Stimulated activated CD4-positive, alpha-beta T cell treated with anti-CD3 and anti-CD28 coated beads, Interleukin-1b, Interleukin-23, amount 100 ng/mL, for 48 hours (primary cell): ENCODE measurements around the gene KRTAP9-8.
"Not testable (repeated sequence)": the region's sequence is repeated elsewhere in the genome, so short reads cannot be mapped to it uniquely, and the experiment has no call there.

Experiments
- DNase-seq: peaks from one replicate; pipeline ENCODE4 v3.0.0-alpha.2; 2020

Gene KRTAP9-8

DNA sequence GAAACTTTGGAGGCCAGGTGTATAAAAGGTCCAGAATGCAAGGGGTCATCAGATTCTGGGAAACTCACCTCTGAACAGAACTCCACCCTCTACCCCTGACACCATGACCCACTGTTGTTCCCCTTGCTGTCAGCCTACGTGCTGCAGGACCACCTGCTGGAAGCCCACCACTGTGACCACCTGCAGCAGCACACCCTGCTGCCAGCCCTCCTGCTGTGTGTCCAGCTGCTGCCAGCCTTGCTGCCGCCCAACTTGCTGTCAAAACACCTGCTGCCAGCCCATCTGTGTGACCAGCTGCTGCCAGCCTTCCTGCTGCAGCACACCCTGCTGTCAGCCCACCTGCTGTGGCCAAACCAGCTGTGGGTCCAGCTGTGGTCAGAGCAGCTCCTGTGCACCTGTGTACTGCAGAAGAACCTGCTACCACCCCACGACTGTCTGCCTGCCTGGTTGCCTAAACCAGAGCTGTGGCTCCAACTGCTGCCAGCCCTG lies at the start of gene KRTAP9-8:
Gene KRTAP9-8 (plus strand): TSS at position 51 of the 489 bp plus-strand sequence. CDS start 53 bp downstream, at position 104.
- not testable (repeated sequence) for DNase-seq

GRCh38 chr17:41189837-41190318 lies 47.9 kb upstream of the KRTAP9-8 start, which contains the start of gene KRTAP9-1:
Gene KRTAP9-1, plus strand, starts transcription at chr17:41189887. Its CDS starts 0 bp downstream, at chr17:41189887.
- not testable (repeated sequence) for DNase-seq

DNA sequence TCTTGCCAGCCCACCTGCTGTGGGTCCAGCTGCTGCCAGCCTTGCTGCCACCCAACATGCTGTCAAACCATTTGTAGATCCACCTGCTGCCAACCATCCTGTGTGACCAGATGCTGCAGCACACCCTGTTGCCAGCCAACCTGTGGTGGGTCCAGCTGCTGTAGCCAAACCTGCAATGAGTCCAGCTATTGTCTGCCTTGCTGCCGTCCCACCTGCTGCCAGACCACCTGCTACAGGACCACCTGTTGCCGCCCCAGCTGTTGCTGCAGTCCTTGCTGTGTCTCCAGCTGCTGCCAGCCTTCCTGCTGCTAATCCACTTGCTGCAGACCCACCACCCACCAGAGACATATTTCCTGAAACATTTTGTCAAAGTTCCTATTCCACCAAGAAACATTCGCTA lies 47.5 kb upstream of the KRTAP9-8 start:
- DNase-seq: no peak

GRCh38 chr17:41196068-41196467 lies 41.7 kb upstream of the KRTAP9-8 start:
- DNase-seq: no peak

DNA sequence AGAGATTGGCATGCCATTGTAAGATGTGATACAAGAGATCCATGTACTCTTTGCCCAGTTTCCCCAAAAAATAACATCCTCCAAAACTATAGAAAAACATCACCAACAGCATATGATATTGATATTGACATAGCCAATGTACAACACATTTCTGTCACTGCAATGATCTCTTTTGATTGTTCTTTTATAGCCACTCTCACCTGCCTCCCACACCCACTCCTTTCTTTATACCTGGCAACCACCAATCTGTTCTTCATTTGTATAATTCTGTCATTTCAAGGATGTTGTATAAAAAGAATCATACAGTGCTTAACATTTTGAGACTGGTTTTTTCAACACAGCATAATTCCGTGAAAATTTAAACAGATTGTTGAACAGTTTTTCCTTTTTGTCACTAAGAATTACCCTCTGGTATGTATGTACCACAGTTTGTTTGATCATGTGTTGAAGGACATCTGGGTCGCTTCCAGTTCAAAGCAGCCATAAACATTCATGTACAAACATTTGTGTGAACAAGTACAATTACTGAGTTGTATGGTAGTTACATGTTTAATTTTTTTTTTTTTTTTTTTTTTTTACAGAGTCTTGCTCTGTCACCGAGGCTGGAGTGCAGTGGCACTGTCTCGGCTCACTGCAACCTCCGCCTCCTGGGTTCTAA lies 38.2 kb upstream of the KRTAP9-8 start:
- DNase-seq: no peak

- no peak for DNase-seq
These were observed 25.8 kb upstream of the KRTAP9-8 start for GRCh38 chr17:41211845-41212466.

- DNase-seq: no peak
These were observed 25.2 kb upstream of the KRTAP9-8 start for GRCh38 chr17:41212524-41213169.

DNA sequence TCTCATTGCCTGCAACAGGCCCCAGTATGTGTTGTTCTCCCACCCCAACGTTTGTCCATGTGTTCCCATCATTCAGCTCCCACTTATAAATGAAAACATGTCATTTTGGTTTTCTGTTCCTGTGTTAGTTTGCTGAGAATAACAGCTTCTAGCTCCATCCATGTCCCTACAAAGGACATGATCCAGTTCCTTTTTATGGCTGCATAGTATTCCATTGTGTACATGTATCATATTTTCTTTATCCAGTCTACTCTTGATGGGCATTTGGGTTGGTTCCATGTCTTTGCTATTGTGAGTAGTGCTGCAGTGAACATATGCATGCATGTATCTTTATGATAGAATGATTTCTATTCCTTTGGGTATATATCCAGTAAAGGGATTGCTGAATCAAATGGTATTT lies 22.1 kb upstream of the KRTAP9-8 start:
- DNase-seq: no peak

DNA sequence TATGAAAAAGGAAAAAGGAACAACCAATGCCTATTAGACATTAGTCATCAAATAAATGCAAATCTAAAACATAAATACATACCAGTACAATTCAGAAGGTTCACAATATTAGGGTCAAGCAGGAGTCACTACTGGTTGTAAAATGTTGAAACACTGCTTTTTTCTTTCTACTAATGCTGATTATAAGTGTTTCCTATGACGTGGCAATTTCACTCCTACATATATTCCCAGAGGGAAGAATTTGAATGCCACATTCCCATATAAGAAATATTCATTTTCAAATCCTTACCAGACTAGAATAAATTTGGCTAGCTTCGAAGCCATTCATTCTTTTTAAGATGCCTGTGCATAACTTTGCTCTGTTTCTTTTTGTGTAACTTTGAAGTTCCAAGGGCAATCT lies 14.0 kb upstream of the KRTAP9-8 start:
- no peak for DNase-seq

DNA sequence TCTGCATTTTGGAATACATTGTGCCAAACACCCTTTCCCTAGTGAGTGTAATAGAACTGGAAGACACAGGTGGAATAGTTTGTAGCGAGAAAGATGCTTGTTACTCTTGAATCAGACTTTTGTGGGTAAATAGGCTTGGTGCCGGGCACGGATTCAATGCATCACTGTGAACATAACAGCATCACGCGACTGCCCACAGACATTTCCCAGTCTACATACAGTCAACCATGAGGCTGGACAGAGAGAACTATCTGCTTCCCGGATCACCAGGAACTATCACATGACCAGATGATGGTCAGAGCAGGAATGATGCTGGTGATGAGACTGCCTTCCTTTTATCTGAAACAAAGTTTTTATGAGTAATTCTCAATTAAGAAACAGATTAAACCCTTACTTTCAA lies 11.7 kb upstream of the KRTAP9-8 start:
- no peak for DNase-seq

DNA sequence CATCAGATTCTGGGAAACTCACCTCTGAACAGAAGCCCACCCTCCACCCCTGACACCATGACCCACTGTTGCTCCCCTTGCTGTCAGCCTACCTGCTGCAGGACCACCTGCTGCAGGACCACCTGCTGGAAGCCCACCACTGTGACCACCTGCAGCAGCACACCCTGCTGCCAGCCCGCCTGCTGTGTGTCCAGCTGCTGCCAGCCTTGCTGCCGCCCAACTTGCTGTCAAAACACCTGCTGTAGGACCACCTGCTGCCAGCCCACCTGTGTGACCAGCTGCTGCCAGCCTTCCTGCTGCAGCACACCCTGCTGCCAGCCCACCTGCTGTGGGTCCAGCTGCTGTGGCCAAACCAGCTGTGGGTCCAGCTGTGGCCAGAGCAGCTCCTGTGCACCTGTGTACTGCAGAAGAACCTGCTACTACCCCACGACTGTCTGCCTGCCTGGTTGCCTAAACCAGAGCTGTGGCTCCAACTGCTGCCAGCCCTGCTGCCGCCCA lies 11.2 kb upstream of the KRTAP9-8 start, which contains the start of gene KRTAP9-2:
Gene KRTAP9-2 (plus strand): TSS at position 51 of the 498 bp plus-strand sequence. CDS start 7 bp downstream, at position 58.
- DNase-seq: not testable (repeated sequence)

GRCh38 chr17:41230094-41230493 lies 7.7 kb upstream of the KRTAP9-8 start:
- no peak for DNase-seq

DNA sequence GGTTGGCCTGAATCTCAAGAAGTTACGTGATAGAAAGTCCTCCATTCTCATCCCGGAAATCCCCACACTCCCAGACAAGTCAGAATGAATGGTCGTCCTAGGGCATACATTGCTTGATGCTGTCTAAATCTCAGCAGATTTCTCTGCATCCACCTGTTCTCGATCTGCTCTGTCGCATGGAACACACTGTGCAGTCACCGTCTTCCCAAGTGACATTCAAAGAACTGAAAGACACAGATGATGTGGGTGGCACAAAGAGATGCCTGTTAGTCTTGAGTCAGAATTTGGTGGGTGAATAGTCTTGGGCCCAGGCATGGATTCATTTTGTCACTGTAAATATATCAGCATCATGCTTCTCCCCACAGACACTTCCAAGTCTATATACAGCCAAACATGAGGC lies 6.1 kb upstream of the KRTAP9-8 start:
- DNase-seq: no peak

GRCh38 chr17:41232399-41233105 lies 5.2 kb upstream of the KRTAP9-8 start, which contains the start of gene KRTAP9-3:
Gene KRTAP9-3, plus strand, starts transcription at chr17:41232449. Its CDS starts 53 bp downstream, at chr17:41232502.
- DNase-seq: not testable (repeated sequence)

DNA sequence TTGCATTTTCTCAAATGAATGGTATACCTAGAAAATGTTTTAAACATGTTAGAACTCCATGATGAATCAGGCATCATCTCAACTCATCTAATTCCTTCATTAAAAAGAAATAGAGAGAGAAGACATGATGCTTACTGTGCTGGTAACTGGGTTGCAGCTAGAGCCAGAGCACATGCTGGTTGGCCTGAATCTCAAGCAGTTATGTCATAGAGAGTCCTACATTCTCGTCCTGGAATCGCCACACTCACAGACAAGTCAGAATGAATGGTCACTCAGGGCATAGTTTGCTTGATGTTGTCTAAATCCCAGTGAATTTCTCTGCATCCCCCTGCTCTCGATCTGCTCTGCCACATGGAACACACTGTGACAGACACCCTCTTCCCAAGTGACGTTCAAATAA lies 683 bp upstream of the KRTAP9-8 start:
- DNase-seq: not testable (repeated sequence)

DNA sequence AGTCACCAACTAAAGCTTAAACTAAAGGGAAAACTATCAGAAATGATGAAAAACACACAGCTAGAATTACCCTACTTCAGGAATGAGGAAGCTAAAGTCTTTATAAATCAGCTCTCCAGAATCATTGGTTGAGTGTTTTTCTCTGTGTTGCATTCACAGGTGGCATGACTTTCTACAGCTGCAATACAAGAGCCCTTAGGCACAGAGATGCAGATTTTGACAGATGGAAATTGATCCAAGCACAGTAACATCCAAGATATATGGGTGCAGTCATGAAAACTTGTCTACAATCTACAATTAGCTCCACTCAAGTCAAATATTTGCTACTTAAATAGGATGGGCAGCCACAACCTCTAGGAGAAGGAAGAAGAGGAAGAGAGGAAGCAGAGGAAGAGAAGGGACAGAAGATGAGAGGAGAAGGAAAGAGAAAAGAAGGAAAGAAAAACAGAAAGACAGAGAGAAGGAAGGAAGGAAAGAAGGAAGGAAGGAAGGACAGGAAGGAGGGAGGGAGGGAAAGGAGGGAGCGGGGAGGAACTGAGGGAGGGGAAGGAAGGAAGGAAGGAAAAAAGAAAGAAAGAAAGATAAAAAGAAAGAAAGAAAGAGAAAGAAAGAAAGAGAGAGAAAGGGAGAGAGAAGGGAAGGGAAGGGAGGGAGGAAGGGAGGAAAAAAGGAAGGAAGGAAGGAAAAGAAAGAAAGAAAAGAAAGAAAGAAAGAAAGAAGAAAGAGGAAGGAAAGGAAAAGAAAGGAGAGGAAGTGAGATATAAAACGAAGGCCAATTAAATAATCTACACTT lies 9.4 kb downstream of the KRTAP9-8 start:
- DNase-seq: not testable (repeated sequence)

DNA sequence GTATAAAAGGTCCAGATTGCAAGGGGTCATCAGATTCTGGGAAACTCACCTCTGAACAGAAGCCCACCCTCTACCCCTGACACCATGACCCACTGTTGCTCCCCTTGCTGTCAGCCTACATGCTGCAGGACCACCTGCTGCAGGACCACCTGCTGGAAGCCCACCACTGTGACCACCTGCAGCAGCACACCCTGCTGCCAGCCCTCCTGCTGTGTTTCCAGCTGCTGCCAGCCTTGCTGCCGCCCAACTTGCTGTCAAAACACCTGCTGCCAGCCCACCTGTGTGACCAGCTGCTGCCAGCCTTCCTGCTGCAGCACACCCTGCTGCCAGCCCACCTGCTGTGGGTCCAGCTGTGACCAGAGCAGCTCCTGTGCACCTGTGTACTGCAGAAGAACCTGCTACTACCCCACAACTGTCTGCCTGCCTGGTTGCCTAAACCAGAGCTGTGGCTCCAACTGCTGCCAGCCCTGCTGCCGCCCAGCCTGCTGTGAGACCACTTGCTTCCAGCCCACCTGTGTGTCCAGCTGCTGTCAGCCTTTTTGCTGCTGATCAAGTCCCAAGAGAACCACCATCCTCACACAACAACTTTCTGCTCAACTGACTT lies 11.9 kb downstream of the KRTAP9-8 start, which contains the start of gene KRTAP9-4:
Gene KRTAP9-4 (plus strand): TSS at position 51 of the 604 bp plus-strand sequence. CDS start 34 bp downstream, at position 85.
- DNase-seq: not testable (repeated sequence)

DNA sequence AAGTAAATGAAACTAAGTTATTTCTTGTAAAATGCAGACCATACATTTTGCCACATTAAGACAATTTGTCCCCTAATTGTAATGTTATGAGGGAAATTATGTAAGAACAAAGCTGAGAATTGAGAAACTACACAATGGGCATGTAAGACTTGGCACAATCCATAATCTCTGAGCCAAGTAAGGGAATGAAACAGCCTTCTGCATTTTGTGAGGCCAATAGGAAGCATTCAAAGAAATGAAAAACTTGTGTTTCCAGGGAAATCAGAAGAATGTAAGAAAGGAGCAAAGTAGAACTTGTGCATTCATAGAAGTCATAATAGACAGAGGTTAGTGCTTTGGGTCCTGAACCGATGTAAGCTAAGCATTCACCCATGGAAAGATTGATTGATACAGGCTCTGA lies 13.5 kb downstream of the KRTAP9-8 start:
- DNase-seq: no peak

- no peak for DNase-seq
These were observed 17.1 kb downstream of the KRTAP9-8 start for GRCh38 chr17:41254861-41255260.

DNA sequence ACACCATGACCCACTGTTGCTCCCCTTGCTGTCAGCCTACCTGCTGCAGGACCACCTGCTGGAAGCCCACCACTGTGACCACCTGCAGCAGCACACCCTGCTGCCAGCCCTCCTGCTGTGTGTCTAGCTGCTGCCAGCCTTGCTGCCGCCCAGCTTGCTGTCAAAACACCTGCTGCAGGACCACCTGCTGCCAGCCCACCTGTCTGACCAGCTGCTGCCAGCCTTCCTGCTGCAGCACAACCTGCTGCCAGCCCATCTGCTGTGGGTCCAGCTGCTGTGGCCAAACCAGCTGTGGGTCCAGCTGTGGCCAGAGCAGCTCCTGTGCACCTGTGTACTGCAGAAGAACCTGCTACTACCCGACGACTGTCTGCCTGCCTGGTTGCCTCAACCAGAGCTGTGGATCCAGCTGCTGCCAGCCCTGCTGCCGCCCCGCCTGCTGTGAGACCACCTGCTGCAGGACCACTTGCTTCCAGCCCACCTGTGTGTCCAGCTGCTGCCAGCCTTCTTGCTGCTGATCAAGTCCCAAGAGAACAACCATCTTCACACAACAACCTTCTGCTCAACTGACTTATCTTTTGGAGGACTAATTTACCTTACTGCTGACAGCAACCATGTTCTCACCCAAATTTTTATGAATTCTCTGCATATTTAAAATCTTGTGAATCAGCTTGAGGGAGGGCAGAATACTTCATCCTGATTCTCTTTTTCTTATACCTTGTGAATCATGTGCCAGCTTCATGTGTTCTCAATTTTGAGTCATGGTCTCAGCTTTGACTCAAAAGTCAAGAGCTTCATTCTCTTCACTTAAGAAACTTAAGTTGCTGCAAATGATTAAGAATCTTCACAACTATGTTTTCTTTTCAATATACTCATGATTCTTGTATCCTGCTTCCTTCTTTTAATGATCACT lies 17.8 kb downstream of the KRTAP9-8 start, which contains the start of gene KRTAP9-9:
Gene KRTAP9-9 (plus strand): TSS at position 4 of the 910 bp plus-strand sequence.
- not testable (repeated sequence) for DNase-seq
